Lower lobe of right lung (tissue), 2 donors: ENCODE measurements around the gene PRKCG. TPM values are rescaled to one million over a fixed set of nuclear protein-coding genes. Genes with fewer than 3 reads are reported as not detected.

Experiments used
- ATAC-seq, 2 donors: fragments of 200-7000 bp; cut with Tn5 transposase; one replicate each; pipeline ENCODE4 v1.9.1; 2020 to 2022; ENCODE audit warnings: mild to moderate bottlenecking in 2 of 2, moderate library complexity in 2 of 2
- DNase-seq: peaks from one replicate; pipeline ENCODE4 v3.0.0-alpha.2; 2020
- H3K27ac ChIP-seq: fragments of 200-600 bp; one replicate; pipeline ENCODE4 v1.8.0; 2022
- H3K27me3 ChIP-seq: fragments of 200-600 bp; one replicate; pipeline ENCODE4 v1.8.0; 2022; ENCODE audit warnings: low read depth
- H3K36me3 ChIP-seq: fragments of 200-600 bp; one replicate; pipeline ENCODE4 v1.8.0; 2022; ENCODE audit warnings: mild to moderate bottlenecking
- H3K4me1 ChIP-seq: fragments of 200-600 bp; one replicate; pipeline ENCODE4 v1.8.0; 2022
- H3K4me3 ChIP-seq: fragments of 200-600 bp; one replicate; pipeline ENCODE4 v1.8.0; 2022; ENCODE audit warnings: mild to moderate bottlenecking
- H3K9me3 ChIP-seq: fragments of 200-600 bp; one replicate; pipeline ENCODE4 v1.8.0; 2022
- intact Hi-C: fragments of 100-400 bp; cut with DNase I; formaldehyde crosslinking; loops from one replicate; pipeline ENCODE4 v1.11.0; 2022
- total RNA-seq: library from RNA; stranded (reverse); fragmentation: NEBNext Ultra II Directional; extraction: Animal tissue kit (Norgen Biotek cat#: 25700); gene quantifications from one replicate; pipeline ENCODE4 v1.2.1, GENCODE V29; 2021
- TF ChIP-seq, protein P1 (sequence below): fragments of 200-600 bp; IDR thresholded peaks from one replicate; pipeline ENCODE4 v1.8.0; 2022; ENCODE audit warnings: antibody characterized with exemption, mild to moderate bottlenecking
- donor health status: DM: no; HTN: yes; CAD: no; lungs with severe emphysema.

PRKCG gene
- total RNA-seq, 1 donor from 2014 or later = not detected

DNA sequence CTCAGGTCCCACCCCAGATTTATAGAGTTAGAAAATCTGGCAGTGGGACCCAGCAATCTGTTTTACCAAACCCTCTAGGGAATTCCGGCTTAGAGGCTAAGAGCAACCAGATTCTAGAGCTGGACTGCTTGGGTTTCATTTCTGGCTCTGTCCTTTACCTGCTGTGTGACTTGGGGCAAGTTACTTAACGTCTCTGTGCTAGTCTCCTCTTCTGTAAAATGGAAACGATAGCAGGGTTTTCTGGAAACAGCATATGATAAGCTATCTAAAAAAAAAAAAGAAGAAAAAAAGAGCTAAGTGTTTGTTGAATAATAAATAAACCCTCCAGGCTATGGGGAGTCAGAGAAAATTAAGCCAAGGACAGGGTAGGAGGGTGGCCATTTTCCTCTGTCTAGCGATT is 15.5 kb downstream of the PRKCG start:
- ATAC-seq = no peak
- H3K27me3 ChIP-seq = peaks cover 74% of the 10 kb centered on the region

DNA sequence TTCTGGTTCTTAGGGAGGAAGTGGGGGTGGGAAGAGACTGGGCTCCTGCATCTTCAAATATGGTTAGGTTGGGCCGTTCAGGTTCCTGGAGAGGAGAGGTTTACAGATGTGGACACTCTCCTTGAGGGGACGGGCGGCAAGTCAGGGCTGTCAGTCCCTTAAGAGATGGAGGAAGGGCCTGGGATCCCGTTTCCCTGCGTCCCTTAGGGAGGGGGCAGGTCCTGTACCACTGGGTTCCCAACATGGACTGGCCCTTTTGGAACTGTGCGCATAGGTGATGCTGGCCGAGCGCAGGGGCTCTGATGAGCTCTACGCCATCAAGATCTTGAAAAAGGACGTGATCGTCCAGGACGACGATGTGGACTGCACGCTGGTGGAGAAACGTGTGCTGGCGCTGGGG is 16.2 kb downstream of the PRKCG start:
- ATAC-seq (no peak), DNase-seq (no peak)
- no peaks in the 10 kb centered on the region for H3K9me3 ChIP-seq
- no peaks in the 10 kb centered on the region for H3K4me1 ChIP-seq
- intact Hi-C loops = no loop called here
- H3K4me3 ChIP-seq = no peak overlapping the region
- H3K36me3 ChIP-seq = no peaks in the 10 kb centered on the region
- TF ChIP-seq, protein P1, sequence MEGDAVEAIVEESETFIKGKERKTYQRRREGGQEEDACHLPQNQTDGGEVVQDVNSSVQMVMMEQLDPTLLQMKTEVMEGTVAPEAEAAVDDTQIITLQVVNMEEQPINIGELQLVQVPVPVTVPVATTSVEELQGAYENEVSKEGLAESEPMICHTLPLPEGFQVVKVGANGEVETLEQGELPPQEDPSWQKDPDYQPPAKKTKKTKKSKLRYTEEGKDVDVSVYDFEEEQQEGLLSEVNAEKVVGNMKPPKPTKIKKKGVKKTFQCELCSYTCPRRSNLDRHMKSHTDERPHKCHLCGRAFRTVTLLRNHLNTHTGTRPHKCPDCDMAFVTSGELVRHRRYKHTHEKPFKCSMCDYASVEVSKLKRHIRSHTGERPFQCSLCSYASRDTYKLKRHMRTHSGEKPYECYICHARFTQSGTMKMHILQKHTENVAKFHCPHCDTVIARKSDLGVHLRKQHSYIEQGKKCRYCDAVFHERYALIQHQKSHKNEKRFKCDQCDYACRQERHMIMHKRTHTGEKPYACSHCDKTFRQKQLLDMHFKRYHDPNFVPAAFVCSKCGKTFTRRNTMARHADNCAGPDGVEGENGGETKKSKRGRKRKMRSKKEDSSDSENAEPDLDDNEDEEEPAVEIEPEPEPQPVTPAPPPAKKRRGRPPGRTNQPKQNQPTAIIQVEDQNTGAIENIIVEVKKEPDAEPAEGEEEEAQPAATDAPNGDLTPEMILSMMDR = no peak
- peaks cover 71% of the 10 kb centered on the region for H3K27me3 ChIP-seq
- no peak overlapping the region for H3K27ac ChIP-seq

More for the DNA sequence above, 15.5 kb downstream of the PRKCG start:
- Histone ChIP-seq H3K27ac (no peak overlapping the region), H3K4me1 (no peaks in the 10 kb centered on the region), H3K9me3 (no peaks in the 10 kb centered on the region), H3K4me3 (no peak overlapping the region), H3K36me3 (no peaks in the 10 kb centered on the region)
- no peak for DNase-seq
- intact Hi-C loops = no loop called here
- TF ChIP-seq, protein P1 = no peak

DNA sequence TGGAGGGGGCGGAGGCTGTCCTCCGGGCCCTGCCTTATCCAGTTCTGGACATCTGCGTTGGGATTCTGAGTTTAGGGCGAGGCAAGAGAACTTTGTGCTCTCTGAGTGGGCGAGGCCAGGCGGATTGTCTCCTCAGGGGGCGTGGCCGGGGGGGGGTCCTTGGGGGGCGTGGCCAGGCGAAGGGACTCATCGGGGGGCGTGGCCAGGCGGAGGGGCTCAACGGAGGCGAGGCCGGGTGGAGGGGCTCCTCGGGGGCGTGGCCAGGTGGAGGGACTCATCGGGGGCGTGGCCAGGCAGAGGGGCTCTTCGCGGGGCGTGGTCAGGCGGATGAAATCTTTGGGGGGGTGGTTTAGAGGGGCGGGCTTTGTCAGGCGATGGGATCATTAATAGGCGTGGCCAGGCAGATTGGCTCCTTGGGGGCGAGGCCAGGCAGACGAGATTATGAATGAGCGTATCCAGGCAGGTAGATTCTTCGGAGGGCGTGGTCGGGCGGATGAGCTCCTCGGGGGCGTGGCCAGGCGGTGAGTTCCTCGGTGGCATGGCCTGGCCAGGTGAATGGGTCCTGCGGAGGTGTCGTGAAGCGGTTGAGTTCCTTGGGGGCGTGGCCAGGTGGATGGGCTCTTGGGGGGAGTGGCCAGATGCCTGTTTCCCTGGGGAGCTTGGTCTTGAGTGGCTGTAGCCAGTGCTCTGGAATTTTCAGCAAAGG is 16.8 kb downstream of the PRKCG start:
- DNase-seq (no peak), ATAC-seq (no peak)
- Histone ChIP-seq H3K27ac (no peak overlapping the region), H3K4me1 (no peaks in the 10 kb centered on the region), H3K4me3 (no peak overlapping the region), H3K9me3 (no peaks in the 10 kb centered on the region), H3K27me3 (peaks cover 65% of the 10 kb centered on the region), H3K36me3 (no peaks in the 10 kb centered on the region)
- intact Hi-C loops = no loop called here
- TF ChIP-seq, protein P1 = no peak

DNA sequence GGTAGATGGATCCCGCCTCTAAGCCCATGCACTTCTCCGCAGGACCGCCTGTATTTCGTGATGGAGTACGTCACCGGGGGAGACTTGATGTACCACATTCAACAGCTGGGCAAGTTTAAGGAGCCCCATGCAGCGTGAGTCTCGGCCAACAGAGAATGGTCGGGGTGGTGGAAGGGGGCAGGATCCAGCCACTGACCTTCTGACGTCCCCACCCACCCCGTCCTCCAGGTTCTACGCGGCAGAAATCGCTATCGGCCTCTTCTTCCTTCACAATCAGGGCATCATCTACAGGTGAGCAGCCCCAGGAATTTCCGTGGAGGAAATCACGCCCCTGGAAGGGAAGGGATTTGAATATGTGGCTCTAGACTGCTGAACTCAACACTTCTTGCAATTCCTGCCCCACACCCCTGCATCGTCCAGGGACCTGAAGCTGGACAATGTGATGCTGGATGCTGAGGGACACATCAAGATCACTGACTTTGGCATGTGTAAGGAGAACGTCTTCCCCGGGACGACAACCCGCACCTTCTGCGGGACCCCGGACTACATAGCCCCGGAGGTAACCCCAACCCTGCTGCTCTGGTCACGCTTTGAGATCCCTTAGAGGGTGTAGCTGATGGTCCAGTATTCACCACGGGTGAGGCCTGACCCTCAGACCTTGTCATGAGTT is 18.3 kb downstream of the PRKCG start:
- DNase-seq = no peak
- H3K27me3 ChIP-seq = peaks cover 61% of the 10 kb centered on the region

DNA sequence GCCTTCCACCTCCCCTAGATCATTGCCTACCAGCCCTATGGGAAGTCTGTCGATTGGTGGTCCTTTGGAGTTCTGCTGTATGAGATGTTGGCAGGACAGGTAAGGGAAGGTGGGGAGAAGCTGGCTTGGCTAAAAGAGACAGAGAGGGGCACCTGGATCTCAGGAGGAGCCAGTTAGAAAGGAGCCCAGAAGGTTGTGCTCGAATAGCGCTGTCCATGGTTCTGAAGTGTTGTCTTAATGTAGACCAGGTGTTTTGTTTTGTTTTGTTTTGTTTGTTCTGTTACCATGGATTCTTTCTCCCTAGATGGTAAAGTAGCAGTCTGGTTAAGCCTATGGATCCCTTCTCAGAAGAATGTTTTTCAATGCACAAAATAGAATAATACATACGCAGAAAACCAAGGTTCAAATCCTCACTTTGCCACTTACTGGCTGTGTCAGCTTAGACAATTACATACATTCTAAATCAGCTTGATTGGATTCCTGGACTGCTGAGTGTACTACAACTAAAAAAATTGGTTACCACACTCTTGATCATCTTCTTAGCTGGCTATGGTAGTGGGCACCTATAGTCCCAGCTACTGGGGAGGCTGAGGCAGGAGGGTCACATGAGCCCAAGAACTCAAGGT is 21.2 kb downstream of the PRKCG start:
- TF ChIP-seq, protein P1 = no peak
- no peak for ATAC-seq
- Histone ChIP-seq H3K9me3 (no peaks in the 10 kb centered on the region), H3K36me3 (no peaks in the 10 kb centered on the region), H3K27me3 (peaks cover 59% of the 10 kb centered on the region), H3K4me3 (no peak overlapping the region), H3K4me1 (peaks cover 13% of the 10 kb centered on the region), H3K27ac (no peak overlapping the region)
- intact Hi-C loops = no loop called here
- DNase-seq = no peak

More for the DNA sequence above, 18.3 kb downstream of the PRKCG start:
- TF ChIP-seq, protein P1 = no peak
- Histone ChIP-seq H3K27ac (no peak overlapping the region), H3K4me1 (no peaks in the 10 kb centered on the region), H3K36me3 (no peaks in the 10 kb centered on the region), H3K9me3 (no peaks in the 10 kb centered on the region), H3K4me3 (no peak overlapping the region)
- ATAC-seq = no peak
- intact Hi-C loops = no loop called here
